Measurements from ENCODE around the gene PXT1.
"Not testable (repeated sequence)": the region's sequence is repeated elsewhere in the genome, so short reads cannot be mapped to it uniquely, and the experiment has no call there.

PXT1 gene

DNA sequence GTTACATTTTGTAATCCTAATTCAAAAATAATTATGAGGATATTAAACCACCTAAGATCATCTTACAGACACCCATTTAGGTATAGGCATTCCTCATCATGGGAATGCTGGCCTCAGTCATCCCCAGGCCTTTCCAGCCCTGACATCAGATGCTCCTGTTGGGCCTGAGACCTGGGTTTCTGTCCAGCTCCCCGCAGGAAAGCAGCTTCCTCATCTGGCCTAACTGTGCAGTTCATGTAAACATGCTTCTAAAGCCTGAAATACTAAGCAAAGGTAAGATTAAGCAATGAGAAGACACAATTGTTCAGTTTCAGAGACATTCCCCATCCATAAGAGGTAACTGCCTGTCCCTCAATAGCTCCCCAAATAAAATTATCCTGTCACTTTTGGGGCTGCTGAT is 74.2 kb downstream of the PXT1 start:
- DNase-seq = no peak

- no peak for DNase-seq
Observed at GRCh38 chr6:36367743-36368142, 74.9 kb downstream of the PXT1 start.

GRCh38 chr6:36364669-36365479 is 77.8 kb downstream of the PXT1 start:
- DNase-seq = no peak

DNA sequence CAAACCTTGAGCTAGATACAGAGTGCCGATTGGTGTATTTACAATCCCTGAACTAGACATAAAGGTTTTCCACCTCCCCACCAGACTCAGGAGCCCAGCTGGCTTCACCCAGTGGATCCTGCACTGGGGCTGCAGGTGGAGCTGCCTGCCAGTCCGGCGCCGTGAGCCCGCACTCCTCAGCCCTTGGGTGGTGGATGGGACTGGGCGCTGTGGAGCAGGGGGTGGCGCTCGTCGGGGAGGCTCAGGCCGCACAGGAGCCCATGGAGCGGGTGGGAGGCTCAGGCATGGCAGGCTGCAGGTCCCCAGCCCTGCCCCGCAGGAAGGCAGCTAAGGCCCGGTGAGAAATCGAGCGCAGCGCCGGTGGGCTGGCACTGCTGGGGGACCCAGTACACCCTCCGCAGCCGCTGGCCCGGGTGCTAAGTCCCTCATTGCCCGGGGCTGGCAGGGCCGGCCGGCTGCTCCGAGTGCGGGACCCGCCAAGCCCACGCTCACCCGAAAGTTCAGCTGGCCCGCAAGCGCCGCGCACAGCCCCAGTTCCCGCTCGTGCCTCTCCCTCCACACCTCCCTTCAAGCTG is 78.5 kb downstream of the PXT1 start:
- DNase-seq = not testable (repeated sequence)

GRCh38 chr6:36363371-36363752 is 79.3 kb downstream of the PXT1 start:
- not testable (repeated sequence) for DNase-seq

DNA sequence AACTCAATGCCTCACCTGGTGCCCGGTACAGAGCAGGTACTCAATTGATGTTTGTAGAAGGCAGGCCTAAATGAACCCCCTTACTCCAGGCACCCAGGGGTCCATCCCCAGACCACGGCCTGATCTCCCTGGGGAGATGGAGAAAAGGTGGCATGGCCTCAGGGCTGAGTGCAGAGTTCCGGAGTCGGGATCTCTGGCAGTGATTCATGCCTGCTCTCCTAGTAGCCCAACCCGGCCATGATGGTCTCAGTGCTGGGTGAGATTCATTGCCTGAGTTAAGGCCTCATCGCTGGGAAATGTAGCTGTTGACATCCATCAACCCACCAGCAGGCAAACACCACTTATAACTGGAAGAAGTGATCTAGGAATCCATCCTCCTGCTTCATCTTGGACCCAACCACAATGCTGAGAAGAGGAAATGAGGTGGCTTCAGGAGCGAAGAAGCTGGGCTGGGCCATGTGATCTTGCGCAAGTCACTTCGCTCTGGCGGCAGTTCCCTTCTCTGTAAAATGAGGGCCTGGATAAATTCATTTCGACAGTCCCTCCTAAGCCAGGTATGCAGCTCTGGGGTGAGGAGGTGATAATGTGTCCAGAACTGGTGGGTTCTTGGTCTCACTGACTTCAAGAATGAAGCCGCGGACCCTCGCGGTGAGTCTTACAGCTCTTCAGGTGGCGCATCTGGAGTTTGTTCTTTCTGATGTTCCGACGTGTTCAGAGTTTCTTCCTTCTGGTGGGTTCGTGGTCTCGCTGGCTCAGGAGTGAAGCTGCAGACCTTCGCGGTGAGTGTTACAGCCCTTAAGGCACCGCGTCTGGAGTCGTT is 79.9 kb downstream of the PXT1 start:
- DNase-seq = no peak

DNA sequence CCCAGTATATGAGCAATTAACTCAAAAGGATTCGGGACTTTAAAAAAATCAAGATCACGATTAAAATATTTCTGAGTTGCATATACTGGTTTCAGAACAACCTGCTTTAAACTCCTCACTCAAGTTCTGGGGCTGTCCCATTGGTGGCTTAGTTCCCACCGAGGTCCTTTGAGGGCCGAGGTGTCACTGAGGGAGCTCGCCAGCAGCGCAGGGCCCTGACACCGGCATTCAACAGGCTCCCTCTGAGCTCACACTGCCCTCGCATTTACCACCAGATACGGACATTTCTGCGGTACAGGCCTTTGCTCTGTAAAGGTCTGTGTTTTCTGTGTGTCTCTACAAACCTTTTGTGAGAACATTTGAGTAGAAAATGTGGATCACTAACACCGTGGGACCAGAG is 81.6 kb downstream of the PXT1 start:
- no peak for DNase-seq

- peak; percentile 72 to 83 for DNase-seq
Observed at GRCh38 chr6:36360241-36361054, 82.2 kb downstream of the PXT1 start.

- no peak for DNase-seq
Observed at GRCh38 chr6:36358226-36358915, 84.3 kb downstream of the PXT1 start.

GRCh38 chr6:36357872-36358225 is 84.8 kb downstream of the PXT1 start:
- no peak for DNase-seq

DNA sequence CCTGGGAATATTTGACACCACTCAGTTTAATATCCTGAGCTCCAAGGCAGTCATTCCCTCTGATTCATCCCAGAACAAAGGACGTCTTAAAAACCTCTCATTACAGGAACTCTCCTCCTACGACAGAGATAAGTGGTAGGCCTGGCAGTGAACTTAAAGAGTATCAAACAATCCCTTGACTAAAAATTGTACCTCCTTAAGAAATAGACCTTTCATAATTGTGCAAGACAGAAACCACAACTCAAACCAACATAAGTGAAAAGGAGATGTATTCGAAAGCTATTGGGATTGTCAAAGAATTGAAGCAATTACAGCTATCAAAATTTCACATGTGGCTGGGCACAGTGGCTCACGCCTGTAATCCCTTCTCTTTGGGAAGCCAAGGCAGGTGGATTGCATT is 86.8 kb downstream of the PXT1 start:
- DNase-seq = no peak

- DNase-seq = no peak
Observed at GRCh38 chr6:36353411-36353915, 89.2 kb downstream of the PXT1 start.

DNA sequence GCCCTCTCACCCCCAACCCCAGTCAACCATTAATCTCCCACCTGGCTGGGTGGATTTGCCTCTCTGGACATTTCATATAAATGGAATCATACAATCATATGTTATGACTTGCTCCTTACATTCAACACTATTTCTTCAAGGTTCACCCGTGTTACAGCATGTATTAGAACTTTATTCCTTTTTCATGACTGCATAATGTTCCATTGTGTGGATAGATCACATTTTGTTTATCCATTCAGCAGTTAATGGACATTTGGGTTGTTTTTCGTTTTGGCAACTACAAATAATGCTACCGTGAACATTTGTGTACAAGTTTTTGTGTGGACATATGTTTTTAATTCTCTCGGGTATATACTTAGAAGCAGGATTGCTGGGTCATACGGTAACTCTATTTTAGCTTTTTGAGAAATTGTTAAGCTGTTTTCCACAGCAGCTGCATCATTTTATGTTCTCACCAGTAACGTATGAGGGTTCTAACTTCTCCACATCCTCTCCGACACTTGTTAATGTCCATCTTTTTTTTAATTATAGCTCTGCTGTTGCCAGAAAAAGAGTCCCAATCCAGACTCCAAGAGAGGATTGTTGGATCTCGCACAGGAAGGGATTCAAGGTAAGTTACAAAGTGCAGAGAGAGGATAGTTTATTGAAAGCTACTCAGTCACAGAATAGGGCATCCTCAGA is 90.0 kb downstream of the PXT1 start:
- no peak for DNase-seq

DNA sequence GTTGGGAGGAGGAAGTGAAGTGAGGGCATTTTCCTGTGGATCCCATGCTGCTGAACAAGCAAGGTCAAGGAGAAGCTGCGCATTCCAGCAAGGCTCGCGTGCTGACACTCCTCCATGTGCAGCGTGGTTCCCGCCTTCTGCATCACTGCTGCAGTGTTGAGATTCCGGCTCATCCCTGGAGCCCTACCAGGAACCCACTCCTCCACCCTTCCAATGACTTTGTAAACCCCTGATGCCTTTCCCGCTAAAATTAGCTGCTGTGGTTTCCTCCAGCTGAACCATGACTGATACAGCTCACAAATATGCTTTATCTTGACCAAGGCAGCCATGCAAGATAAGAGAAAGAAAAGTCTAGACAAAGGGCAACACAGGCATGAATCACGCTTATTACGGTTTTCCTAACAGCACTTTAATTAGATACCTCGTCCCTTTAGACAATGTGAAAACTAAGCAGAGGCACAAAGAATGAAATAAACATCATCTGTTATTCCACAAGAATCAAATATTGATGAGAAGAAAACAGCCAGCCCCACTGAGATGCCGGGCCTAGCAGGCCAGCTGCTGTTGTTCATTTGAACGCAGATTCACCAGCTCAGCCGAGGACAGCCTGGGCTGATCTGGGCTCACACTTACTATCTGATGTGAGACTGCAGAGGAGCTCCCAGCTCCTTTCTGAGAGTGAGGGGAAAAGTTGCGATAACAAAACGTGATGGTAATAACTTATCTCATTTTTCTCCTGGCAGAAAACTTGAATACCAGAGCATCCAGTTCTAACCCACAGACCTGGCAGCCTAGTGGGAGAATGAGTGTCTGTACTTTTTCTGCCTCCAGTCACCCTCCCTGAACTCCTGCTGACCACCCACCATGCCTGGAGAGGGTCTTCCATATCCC is 91.7 kb downstream of the PXT1 start:
- no peak for DNase-seq

- DNase-seq = no peak
Observed at GRCh38 chr6:36350082-36350481, 92.6 kb downstream of the PXT1 start.

- peak in 1 of 2 experiments; percentile 63 for DNase-seq
Observed at GRCh38 chr6:36349240-36349639, 93.4 kb downstream of the PXT1 start.

GRCh38 chr6:36347621-36348020 is 95.0 kb downstream of the PXT1 start:
- DNase-seq = no peak

GRCh38 chr6:36346486-36347273 is 96.0 kb downstream of the PXT1 start:
- no peak for DNase-seq

DNA sequence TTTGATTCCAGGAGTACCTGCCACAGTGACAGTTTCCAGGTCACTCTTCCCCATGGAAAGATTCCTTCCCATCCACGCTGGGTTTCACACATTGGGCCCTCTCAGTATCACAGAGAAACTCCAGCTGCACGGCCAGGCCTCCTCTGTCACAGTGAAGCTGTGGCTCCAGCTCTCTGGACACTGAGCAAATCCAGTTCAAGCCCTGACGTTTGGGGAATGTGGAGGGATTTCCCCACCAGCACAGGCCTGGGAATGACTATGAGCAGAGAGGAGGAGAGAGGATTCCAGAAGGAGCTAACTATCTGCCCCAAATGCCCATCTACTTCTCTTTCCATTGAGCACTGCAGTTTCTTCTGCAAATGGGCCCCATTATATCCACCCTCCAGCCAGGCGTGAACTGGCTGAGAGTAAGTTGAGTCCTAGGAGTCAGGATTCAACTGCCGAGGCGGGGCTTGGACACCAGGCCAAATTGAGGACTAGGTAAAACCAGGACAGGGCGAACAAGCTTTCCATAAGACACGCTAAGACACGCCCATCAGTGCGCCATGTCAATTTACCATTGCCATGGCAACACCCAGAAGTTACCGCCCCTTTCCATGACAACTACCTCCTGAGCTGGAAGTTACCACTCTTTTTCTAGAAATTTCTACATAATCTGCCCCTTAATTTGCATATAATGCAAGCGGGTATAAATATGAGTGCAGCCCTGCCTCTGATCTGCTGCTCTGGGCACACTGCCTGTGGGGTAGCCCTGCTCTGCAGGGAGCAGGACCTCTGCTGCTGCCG is 96.8 kb downstream of the PXT1 start:
- DNase-seq = no peak

All from NCI-H524 (cell line).